ENCODE data around the gene CHRNA3.

CHRNA3 gene

DNA sequence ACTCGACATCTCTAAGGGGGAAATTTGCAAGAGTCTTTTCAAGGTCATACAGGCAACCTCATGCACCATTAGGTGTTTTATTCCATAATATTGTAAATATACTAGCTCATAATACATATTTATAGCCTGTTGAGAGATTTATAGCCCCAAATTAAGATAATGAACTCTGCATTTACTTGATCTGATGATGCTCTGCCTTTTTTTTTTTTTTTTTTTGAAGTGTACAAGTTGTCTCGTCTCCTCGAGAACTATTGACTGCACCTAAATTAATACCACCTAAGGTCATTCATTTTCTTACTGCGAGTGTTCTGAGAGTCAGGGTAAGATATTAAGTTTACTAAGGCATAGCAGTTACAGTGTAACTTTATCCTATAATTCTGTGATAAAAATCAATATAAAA lies 49.4 kb downstream of the CHRNA3 start:
- TF ChIP-seq, protein P1, sequence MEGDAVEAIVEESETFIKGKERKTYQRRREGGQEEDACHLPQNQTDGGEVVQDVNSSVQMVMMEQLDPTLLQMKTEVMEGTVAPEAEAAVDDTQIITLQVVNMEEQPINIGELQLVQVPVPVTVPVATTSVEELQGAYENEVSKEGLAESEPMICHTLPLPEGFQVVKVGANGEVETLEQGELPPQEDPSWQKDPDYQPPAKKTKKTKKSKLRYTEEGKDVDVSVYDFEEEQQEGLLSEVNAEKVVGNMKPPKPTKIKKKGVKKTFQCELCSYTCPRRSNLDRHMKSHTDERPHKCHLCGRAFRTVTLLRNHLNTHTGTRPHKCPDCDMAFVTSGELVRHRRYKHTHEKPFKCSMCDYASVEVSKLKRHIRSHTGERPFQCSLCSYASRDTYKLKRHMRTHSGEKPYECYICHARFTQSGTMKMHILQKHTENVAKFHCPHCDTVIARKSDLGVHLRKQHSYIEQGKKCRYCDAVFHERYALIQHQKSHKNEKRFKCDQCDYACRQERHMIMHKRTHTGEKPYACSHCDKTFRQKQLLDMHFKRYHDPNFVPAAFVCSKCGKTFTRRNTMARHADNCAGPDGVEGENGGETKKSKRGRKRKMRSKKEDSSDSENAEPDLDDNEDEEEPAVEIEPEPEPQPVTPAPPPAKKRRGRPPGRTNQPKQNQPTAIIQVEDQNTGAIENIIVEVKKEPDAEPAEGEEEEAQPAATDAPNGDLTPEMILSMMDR (IDR thresholded peaks at IDR 0.05; ENCODE audit: insufficient read depth, missing control alignments) = no peak
- FAIRE-seq (no peak), DNase-seq (ENCODE audit: insufficient read length, low spot score) (no peak)

DNA sequence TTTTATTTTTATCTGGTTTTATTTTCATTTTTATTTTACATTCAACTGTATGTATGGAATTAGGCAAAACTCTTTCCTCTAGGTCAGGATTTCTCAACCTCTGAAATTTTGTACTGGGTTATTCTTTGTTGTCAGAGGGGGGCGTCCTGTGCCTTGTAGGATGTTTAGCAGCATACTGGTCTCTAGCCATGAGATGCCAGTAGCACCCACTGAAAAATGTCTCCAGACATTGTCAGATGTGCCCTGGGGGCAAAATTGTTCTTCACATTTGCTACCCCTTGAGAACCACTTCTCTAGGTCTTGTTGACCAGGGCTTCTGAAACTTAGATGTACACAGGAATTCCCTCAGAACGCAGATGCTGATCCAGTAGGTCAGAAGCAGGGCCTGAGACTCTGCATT lies 50.1 kb downstream of the CHRNA3 start:
- TF ChIP-seq, protein P1 (IDR thresholded peaks at IDR 0.05; ENCODE audit: insufficient read depth, missing control alignments) = no peak
- no peak for DNase-seq (ENCODE audit: insufficient read length, low spot score)

DNA sequence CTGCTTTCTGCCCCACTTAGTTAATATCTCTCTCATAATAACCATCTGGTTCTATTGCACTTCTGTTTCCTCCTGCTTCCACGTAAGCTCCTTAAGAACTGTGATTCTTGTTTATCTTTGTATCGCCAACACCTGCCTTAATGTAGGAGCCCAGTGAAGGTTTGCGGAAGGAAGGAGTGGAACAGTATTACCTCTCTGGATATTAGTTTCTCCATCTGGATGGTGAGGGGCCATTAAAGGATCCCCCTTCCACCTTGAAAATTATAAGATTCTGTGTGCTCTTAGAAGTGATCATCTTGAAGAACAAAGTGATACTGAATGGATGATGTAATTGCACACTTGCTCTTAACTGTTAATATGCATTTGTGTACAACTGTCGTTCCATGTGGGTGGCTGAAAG lies 53.3 kb downstream of the CHRNA3 start:
- DNase-seq (ENCODE audit: insufficient read length, low spot score) (peak; percentile 22), FAIRE-seq (no peak)
- TF ChIP-seq, protein P1 (IDR thresholded peaks at IDR 0.05; ENCODE audit: insufficient read depth, missing control alignments) = no peak

More for the DNA sequence above, 50.1 kb downstream of the CHRNA3 start:
- FAIRE-seq = no peak

DNA sequence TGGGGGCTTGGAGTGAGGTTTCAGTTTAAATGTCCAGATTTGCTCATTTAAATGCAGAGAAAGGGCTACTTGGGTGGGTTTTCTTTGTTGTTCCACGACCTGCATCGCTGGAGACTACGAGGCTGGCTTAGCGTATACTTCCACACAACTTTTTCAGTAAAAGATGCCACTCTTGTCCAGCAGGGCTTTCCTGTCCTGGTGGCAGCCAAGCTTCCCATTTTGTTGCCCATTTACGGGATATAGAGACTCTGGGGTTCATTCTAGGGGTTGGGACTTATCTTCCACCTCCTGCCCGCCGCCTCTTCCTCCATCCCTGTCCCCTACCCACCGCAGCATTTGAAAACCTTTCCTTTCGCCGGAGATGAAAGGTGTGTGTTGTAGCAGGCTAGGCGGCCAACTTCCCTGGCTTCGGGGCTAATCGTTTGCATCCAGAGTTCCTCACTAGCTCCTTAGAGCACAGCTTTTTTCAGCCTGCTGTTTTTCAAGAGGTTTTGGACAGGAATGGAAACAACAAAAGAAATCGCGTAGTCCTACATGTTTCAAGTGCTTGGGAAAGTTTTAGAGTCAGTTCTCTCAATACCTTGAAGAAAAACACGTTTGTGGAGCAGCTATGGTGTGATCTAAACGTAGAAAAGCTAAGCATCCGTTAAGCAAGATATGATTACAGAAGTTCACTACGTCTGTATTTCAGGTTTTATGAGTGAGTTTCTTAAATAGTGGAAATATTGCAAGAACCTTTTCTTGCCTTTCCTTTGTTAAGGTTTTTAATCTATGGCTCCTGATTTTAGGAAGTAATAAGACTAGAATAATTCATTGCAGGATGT lies 54.6 kb downstream of the CHRNA3 start:
- DNase-seq (ENCODE audit: insufficient read length, low spot score) = no peak
- TF ChIP-seq, protein P1 (IDR thresholded peaks at IDR 0.05; ENCODE audit: insufficient read depth, missing control alignments) = no peak
- no peak for FAIRE-seq

DNA sequence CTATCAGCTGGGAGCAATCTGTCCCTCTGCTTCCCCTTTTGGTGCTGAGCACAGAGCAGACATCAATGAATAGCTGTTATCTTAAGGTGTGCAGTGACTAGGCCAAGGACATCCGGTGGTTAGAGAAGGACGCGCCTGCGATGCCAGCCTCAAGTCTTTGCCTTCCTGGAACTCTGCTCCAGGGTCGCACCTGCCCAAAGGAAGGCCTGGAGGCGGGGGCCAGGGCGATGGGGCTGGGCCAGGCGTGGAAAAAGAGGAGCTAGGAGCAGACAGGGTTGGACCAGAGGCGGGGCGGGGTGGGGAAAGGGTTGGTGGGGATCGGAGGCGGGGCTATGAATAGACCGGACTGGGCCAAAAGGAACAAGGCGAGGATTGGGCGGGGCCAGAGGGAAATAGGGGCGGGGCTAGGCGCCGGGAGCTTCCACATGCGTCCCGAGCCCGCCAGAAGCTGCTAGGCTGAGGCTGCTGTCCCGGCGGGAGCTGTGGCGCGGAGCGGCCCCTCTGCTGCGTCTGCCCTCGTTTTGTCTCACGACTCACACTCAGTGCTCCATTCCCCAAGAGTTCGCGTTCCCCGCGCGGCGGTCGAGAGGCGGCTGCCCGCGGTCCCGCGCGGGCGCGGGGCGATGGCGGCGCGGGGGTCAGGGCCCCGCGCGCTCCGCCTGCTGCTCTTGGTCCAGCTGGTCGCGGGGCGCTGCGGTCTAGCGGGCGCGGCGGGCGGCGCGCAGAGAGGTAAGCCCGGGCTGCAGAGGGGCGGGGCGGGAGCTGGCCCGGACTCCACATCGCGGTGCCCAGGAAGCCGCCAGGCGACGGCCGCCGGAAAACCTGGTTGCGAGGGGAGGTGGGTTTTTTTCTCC lies 55.5 kb downstream of the CHRNA3 start, which contains the start of gene CHRNA5:
Gene CHRNA5 (plus strand): TSS at position 424 of the 854 bp plus-strand sequence. CDS start 200 bp downstream, at position 624.
- TF ChIP-seq, protein P1 (IDR thresholded peaks at IDR 0.05; ENCODE audit: insufficient read depth, missing control alignments) = no peak
- FAIRE-seq (no peak), DNase-seq (ENCODE audit: insufficient read length, low spot score) (peak; percentile 21)

DNA sequence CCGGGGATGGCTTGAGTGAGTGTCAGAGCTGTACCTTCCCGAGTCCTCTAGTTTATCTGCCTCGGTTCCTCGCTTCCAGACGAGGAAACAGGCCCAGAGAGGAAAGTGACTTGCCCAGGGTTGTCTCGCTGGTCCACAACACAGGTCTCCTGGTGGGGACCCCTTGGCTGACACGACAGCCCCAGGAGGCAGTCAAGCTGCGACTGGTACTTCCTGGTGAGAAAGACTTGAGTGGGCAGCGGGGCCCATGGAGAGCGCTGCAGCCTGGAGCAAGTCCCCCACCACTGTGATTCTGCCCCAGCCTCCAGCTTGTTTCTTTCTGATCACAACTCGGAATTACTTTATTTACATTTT lies 56.1 kb downstream of the CHRNA3 start:
- TF ChIP-seq, protein P1 (IDR thresholded peaks at IDR 0.05; ENCODE audit: insufficient read depth, missing control alignments) = no peak
- no peak for DNase-seq (ENCODE audit: insufficient read length, low spot score)
- FAIRE-seq = no peak
